ENCODE measurements around the gene PEX6. TPM values are rescaled to one million over a fixed set of nuclear protein-coding genes. Genes with fewer than 3 reads are reported as not detected.

PEX6 gene
- total RNA-seq, 2 experiments from 2014 or later = 23.8 to 24.7 TPM

- peak overlapping the region; percentile 78 for H2AFZ ChIP-seq (ENCODE audit: low read length)
Observed at GRCh38 chr6:43020847-43021246, 41.9 kb upstream of the PEX6 start.

GRCh38 chr6:43020052-43020705, 41.2 kb upstream of the PEX6 start:
- BruUV-seq (replicated peaks) = no TSS peak
- Histone ChIP-seq H3K9me3 (ENCODE audit: low read length) (no peaks in the 10 kb centered on the region), H3K4me2 (ENCODE audit: low read length) (peak overlapping the region; percentile 83; the same call in 1 of the 2 replicates), H2AFZ (ENCODE audit: low read length) (no peak overlapping the region), H3K4me3 (ENCODE audit: low read depth, low read length, poor library complexity, severe bottlenecking) (no peak overlapping the region), H3K4me1 (ENCODE audit: insufficient read depth, low read length, poor library complexity, severe bottlenecking) (peaks cover 32% of the 10 kb centered on the region), H3K27ac (ENCODE audit: low read depth, low read length, poor library complexity, severe bottlenecking) (no peak overlapping the region), H3K36me3 (ENCODE audit: insufficient read depth, low read length) (peaks cover 65% of the 10 kb centered on the region), H4K20me1 (ENCODE audit: insufficient read depth, low read length) (no peaks in the 10 kb centered on the region), H3K9me2 (ENCODE audit: insufficient read depth, low read length) (no peaks in the 10 kb centered on the region), H3K79me2 (ENCODE audit: insufficient read depth, low read depth, low read length) (peaks cover 45% of the 10 kb centered on the region)
- intact Hi-C loops (cut with micrococcal nuclease; ENCODE audit: unreplicated experiment) = no loop called here
- TF ChIP-seq EZH2phosphoT487 (IDR thresholded peaks at IDR 0.05; ENCODE audit: borderline replicate concordance, low read depth, low read length) = no peak
- ChIA-PET POLR2A (interaction anchor here (0.6 to 1.7 kb wide), 6 partner anchors 13 to 421 kb away, joined by 3 to 7 read pairs (median 5); partner anchors contain the start of genes CNPY3, KLC4, MRPL2 and PEX6), CTCF (ENCODE audit: unreplicated experiment) (no interaction called here)
- DNase-seq (ENCODE audit: low spot score) = no peak

More at GRCh38 chr6:43020847-43021246, 41.9 kb upstream of the PEX6 start:
- TF ChIP-seq EZH2phosphoT487 (IDR thresholded peaks at IDR 0.05; ENCODE audit: borderline replicate concordance, low read depth, low read length) (no peak), CTCF (conservative IDR thresholded peaks at IDR 0.05; ENCODE audit: low read length) (no peak)
- Histone ChIP-seq H3K27ac (ENCODE audit: low read depth, low read length, poor library complexity, severe bottlenecking) (peak overlapping the region; percentile 80), H4K20me1 (ENCODE audit: insufficient read depth, low read length) (no peaks in the 10 kb centered on the region), H3K36me3 (ENCODE audit: insufficient read depth, low read length) (peaks cover 69% of the 10 kb centered on the region), H3K4me3 (ENCODE audit: low read depth, low read length, poor library complexity, severe bottlenecking) (peak overlapping the region; percentile 99), H3K4me1 (ENCODE audit: insufficient read depth, low read length, poor library complexity, severe bottlenecking) (peaks cover 27% of the 10 kb centered on the region), H3K79me2 (ENCODE audit: insufficient read depth, low read depth, low read length) (peaks cover 41% of the 10 kb centered on the region), H3K9me2 (ENCODE audit: insufficient read depth, low read length) (no peaks in the 10 kb centered on the region), H3K4me2 (ENCODE audit: low read length) (peak overlapping the region; percentile 83), H3K9me3 (ENCODE audit: low read length) (no peaks in the 10 kb centered on the region)
- ChIA-PET POLR2A (interaction anchor here (0.6 to 1.7 kb wide), 8 partner anchors 13 to 420 kb away, joined by 3 to 7 read pairs (median 5); partner anchors contain the start of genes CNPY3, KLC4, MRPL2 and PEX6), CTCF (ENCODE audit: unreplicated experiment) (interaction anchor here (0.6 kb wide), 1 partner anchor 401 kb away, joined by 3 read pairs; no protein-coding TSS in a partner anchor)
- DNase-seq (ENCODE audit: low spot score) = no peak
- intact Hi-C loops (cut with micrococcal nuclease; ENCODE audit: unreplicated experiment) = no loop called here
- no TSS peak for BruUV-seq (replicated peaks)

GRCh38 chr6:43019152-43019551, 40.2 kb upstream of the PEX6 start:
- POLR2A ChIA-PET = no interaction called here
- H3K36me3 ChIP-seq (ENCODE audit: insufficient read depth, low read length) = peaks cover 55% of the 10 kb centered on the region
- peaks cover 37% of the 10 kb centered on the region for H3K4me1 ChIP-seq (ENCODE audit: insufficient read depth, low read length, poor library complexity, severe bottlenecking)
- BruUV-seq (replicated peaks) = no TSS peak
- no peak for TF ChIP-seq EZH2phosphoT487 (IDR thresholded peaks at IDR 0.05; ENCODE audit: borderline replicate concordance, low read depth, low read length)
- no peak for TF ChIP-seq CTCF (conservative IDR thresholded peaks at IDR 0.05; ENCODE audit: low read length)
- CTCF ChIA-PET (ENCODE audit: unreplicated experiment) = no interaction called here
- no peak overlapping the region for H3K4me3 ChIP-seq (ENCODE audit: low read depth, low read length, poor library complexity, severe bottlenecking)
- H3K27ac ChIP-seq (ENCODE audit: low read depth, low read length, poor library complexity, severe bottlenecking) = no peak overlapping the region
- no peak for DNase-seq (ENCODE audit: low spot score)
- H3K9me3 ChIP-seq (ENCODE audit: low read length) = no peaks in the 10 kb centered on the region
- no peaks in the 10 kb centered on the region for H4K20me1 ChIP-seq (ENCODE audit: insufficient read depth, low read length)
- H3K9me2 ChIP-seq (ENCODE audit: insufficient read depth, low read length) = no peaks in the 10 kb centered on the region
- H3K4me2 ChIP-seq (ENCODE audit: low read length) = no peak overlapping the region
- H2AFZ ChIP-seq (ENCODE audit: low read length) = no peak overlapping the region
- intact Hi-C loops (cut with micrococcal nuclease; ENCODE audit: unreplicated experiment) = no loop called here
- peaks cover 45% of the 10 kb centered on the region for H3K79me2 ChIP-seq (ENCODE audit: insufficient read depth, low read depth, low read length)
